NCI-H1436 treated with DMSO at 0.1 percent for 48 hours (cell line): ENCODE data around the gene SYT13.

Experiments used
- DNase-seq: peaks from one replicate; lab custom pipeline; 2025; lab: John Stamatoyannopoulos, UW

SYT13 gene

DNA sequence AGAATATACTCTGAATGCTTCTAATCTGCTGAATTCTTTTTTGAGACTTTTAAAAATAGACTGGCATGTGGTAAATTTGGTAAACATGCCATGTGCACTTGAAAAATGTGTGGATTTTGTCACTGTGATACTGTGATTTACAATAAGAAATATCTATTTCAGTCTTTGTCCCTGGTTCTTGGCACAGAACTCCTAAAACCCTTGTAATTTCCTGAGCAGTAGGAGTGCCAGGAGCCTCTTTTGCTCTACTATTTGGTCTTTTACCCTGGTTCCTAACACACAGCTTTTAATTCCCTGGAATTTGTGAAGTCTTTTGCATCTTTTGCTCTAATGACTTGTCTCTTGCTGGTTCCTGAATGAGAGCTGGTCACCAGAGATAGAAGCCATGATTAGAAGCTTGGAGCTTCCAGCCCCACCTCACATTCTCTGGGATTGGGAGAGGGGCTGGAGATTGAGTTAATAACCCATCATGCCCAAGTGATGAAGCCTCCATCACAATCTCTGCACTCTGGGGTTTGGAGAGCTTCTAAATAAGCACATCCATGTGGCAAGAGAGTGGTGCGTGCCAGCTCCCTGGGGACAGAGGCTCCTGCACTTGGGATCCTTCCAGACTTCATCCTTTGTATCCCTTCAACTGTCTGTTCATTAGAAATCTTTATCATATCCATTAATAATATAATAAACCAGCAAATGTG lies 27.2 kb upstream of the SYT13 start:
- DNase-seq, result no peak

DNA sequence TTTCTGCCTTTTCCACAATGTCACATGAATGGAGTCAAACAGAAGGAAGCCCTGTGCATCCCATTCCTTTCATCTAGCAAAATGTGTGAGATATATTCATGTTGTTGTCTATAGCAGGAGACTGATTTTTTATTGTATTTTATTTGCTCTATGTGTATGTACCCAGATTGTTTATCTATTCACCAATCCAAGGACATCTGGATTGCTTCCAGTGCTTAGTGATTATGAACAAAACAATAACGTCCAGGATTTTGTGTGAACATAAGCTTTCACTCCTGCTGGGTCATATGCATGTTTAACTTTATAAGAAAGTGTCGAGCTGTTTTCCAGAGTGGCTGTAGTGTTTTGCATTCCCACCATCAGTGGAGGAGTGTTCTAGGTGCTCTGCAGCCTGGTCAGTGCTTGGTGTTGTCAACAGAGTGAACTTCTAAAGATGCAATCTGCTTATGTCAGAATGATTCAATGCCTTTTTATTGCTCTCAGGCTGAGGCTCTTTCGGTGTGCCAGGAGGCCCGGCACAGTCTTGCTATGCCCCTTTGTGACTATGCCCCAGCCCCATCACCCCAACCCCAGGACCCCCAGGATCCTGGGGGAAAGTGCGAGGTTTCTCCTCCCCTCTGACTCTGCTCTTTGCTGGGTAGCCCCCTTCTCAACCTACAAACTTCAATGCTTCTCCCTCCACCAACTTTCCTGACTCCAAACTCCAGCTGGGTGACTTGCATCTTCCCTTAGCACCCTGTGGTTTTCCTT lies 19.9 kb upstream of the SYT13 start:
- no peak for DNase-seq

DNA sequence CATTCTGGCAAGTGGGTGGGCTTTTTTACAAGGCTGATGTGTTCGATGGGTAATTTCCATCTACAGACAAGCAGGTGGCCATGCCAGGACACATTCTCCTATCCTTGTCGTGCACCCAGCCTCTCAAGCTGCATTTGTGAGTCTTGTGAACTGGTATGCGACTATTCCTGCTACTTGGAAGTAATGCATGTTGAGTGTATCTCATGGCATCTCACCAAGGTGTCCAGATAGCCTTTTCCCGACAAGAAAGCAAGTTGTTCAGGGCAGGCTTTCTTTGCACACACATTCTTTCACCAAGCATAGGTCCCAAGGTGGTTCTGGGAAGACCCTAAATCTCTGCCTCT lies 18.8 kb upstream of the SYT13 start:
- no peak for DNase-seq

DNA sequence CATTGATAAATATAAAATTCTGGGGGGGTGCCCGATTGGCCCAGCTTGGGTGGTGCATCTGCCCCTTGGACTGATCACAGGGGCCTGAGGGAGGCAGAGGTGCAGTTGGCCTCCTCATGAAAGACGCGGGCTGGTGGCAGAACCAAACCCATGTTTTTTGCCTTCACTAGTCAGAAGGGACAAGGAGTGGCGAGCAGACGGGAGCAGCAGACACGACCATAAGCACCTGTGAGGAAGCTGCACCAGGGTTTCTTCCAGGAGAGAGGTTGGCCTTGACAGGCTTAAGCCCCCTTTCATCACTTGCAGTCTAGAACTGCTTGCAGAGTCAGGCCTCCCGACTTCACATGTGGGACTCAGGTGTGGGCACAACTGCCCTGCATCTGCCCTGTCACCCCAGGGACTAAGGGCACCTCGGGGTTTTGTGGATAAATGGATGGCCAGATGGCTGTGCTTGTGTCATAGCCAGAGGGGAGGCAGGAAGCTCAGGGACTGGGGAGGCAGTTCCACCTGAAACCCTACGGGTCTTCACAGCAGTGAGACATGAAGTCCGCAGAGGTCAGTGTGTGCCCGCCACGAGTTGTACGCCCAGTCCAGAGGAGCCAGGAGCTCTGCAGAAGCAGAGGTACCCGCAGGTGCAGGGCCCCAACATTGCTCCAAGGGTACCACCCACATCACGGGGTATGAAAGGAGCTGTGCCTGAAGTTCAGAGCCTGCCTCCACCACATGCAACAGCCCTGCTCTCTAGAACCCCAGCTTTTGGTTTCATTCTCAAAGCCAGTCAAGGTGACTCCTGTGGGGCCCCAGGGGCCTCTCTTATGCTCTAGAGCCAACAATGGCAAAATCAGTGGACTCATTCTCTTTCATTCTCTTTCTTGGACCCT lies 18.2 kb upstream of the SYT13 start:
- no peak for DNase-seq

DNA sequence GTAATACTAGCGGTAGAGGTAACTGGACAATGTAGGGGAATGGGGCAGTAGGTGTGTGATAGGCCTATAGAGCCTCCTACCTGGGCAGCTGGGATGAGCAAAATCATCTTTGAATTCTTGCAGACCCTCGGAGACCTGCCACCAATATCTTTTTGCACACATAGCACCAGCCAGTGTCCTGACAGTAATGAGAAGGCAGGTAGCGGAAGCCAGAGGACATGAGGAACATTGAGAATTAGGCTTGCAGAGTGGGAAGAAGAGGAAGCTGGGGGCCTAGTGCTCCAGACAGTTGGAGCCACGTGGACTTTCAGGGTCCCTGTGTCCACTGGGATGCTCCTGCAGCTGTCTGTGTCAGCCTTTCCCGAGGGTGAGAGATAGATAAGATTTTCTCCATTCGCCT lies 17.2 kb upstream of the SYT13 start:
- no peak for DNase-seq

DNA sequence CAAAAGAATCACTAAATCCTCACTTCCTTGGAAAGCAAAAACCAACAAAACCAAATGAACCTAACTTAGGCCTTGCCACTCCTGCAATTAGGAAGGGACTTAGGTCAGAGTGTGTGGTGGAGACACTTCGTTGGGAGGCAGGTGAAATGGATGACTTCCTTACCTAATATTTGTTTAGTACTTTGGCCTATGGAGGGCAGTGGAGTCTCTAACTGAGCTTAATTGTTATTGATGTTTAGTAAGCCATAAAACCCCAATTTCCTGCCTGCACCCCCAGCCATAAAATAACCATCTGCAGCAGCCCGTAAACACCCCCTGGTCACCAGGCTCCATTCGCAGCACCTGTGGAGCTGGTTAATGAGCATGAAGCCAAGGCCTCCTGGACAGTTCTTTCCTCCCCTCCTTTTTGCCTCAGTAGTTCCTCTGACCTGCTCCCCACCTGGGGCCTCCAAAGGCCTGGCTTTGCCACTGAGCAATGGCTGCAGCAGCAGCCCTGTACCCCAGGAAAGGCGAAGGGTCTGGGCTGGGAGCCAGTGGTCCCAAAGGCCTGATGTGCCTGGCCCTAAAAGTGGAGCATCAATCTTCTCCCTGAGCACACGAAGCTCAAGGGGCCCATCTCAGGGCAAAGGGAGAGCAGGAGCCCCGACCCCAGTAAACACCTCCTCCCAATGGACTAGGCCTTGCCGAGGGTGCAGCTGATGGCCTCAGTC lies 15.6 kb upstream of the SYT13 start:
- DNase-seq, result no peak

DNA sequence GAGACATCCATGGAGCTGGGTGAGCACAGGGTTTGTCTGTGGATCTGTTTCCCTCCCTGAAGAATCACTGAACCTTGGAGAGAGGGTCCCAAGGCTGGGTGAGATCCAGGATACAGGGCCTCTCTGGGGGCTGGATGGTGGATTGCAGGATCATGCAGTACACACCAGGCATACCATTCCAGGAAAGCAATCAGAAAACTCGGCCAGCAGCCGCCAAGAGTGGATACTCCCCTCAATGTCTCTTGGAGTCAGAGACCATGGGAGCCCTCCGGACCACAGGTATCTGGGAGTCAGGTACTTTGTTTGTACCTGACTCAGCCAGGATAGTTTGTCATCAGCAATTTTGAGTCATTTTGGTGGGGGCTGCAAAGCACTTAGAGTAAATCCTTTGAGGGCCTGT lies 14.6 kb upstream of the SYT13 start:
- no peak for DNase-seq

DNA sequence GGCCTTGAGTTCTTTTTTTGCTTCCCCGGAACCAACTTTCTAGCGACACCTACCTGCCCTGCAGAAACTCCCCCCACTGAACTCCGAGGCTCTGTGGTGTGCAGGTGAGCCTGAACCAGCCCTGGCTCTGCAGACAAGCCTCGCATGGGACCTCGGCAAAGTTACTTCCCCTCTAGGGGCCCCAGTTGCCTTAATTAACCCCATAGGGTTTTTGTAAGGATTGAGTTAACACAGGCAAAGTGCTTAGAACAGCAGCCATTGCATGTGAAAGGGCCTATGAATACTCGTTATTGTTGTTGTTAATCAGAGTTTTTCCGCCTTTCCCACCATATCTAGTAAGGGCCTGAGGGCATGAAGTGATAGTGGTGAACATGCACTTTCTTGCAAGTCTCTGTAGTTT lies 12.6 kb upstream of the SYT13 start:
- no peak for DNase-seq

DNA sequence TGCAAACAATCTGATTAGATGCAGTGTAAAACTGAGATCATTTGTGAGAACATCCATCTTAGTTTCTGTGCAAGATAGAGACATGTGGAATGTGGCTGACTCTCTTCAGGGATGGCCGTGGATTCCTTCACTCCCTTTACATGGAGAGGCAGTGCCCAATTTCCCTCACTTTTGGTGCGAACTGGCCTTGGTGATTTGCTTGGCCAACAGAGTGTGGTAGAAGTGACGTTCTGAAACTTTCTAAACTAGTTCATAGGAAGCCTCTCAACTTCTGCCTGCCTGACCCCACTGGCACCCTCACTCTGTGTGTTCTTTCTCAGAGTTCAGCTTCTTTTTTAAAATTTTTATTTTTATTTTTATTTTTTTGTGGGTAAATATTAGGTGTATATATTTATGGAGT lies 9.9 kb upstream of the SYT13 start:
- no peak for DNase-seq

DNA sequence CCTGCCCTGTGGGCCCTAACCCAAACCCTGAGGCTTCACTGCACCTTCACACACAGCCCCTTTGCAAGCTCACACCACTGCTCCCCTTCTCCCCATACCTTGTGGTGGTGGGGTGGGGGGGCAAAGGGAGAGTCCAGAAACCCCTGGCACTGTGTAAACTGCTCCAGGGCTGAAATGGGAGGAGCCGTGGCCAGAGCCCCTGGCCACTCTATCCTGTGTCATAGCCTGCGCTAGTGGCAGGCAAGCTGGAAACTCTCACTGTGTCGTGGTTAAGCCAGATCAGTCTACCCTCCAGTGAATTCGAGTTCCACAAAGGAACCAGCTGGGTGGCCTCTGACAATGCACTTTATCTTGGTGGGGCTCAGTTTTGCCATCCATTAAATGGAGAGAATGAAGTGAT lies 8.4 kb upstream of the SYT13 start:
- no peak for DNase-seq

DNA sequence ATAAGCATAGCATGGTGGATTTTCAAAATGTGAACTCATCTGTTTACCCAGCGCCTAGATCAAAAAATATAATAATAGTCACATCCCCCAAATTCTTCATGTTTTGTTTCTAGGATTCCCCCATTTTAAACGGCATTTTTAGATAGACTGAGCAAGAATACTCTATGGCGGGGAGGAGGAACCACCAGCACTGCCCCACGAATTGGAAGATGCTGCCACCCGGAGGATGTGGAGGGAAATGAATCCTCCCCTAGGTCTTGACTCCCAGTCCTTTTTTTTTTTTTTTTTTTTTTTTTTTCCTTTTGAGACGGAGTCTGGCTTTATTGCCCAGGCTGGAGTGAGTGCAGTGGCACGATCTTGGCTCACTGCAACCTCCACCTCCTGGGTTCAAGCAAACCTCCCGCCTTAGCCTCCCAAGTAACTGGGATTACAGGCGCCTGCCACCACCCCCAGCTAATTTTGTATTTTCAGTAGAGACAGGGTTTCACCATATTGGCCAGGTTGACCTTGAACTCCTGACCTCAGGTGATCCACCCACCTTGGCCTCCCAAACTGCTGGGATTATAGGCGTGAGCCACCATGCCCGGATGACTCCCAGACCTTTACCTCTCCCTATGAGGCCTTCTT lies 7.5 kb upstream of the SYT13 start:
- peak; percentile 23 for DNase-seq

DNA sequence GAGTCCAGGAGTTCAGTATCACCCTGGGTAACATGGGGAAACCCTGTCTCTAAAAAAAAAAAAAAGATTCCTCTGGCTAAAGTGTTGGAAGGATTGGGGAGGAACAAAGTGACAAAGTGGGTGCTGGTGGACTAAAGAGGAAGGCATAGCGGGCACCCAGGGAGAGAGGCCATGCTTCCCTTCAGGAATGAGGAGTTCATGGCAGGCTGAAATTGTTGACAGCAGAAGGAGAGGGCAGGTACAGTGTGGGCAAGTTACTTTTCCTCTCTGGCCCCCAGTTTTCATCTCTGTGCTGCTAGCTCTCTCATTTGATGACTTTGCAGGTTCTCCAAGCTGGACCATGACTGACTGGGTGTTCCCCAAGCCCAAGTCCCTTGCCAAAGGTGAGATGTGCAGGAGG lies 4.4 kb upstream of the SYT13 start:
- DNase-seq, result no peak

DNA sequence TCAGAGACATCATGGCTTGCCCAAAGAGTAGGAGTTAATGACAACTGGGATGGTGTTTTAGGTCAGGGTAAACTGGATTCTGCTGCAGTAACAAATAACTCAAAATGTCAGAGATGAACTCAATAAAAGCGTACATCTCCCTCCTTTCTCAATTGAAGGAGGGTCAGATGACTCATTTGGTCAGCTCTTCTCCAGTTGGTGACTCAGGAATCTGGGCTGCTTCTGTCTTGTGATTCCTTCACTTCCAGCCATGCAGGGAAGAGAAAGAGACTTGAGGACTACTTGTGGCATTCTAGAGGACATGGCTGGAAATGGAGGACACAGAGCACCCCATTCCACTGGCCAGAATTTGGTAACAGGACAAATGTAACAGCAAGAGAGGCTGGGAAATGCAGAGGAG lies 3.2 kb upstream of the SYT13 start:
- no peak for DNase-seq

DNA sequence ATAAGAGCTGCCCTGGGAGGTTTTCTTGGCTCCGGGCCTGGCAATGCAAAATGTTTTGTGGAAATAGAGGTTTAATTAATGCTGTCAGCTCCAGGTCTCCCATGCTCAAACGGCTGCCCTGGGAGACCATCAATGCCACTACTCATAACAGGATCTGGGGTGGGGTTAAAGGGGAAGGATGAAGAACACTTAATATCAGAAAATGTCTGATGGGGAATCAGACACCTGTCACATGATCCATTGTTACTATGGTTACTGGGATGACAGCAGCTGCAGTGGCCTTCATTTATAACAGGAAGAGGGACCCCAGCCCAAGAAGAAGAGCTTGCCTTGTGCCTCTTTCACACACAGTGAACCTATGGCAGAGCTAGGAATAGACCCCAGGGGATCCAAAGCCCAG lies 2.2 kb upstream of the SYT13 start:
- DNase-seq, result peak; percentile 5

DNA sequence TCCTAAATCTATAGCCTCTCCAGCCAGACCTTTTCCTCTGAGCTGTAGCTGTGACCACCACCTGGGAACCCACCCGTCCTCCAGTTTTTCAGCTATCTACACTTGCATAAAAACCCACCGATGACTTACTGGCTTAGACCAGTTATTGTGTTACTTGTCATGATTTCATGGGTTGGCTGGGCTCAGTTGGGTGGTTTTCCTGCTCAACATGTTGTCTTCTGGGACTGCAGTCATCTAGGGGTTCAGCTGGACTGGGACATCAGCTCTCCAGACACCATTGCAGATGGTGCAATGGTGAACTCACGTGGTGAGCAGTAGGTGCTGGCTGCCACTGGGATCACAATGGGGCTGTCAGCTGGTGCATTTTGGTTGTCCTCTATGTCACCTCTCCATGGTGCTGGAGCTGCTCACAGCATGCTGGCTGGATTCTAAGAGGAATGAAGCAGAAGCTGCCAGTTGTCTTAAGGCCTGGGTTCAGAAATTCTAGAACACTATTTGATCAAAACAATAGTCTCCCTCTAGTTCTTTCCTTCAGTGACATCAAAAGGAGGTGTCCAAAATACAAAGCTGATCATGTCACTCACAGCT lies 1.3 kb upstream of the SYT13 start:
- DNase-seq, result no peak

DNA sequence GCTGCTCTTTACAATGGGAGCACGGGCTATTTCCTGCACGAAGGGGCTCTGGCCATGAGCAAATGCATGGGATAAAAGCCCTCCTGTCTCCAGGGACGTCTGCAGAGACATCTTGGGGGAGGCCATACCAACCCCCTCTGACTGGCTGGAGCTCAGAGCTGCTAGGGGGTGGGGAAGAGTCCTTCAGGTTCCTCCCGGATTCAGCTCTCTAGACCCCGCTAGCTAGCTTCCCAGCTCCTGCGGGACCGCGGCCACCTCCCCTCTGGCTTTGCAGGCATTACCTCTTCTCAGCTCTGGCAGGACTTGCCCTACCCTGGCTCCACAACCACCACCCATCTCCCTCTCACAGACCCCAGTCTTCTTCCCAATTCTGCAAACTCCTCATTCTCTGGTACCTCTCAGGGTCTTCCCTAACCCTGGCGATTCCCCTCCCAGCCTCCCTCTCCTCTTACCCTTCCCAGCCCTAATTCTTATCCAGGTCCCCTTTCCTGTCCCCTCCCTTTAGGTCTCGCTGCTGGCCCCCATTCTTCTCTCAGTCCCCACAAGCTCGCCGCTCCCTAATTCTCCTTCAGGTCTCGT lies 802 bp downstream of the SYT13 start:
- DNase-seq, result no peak

DNA sequence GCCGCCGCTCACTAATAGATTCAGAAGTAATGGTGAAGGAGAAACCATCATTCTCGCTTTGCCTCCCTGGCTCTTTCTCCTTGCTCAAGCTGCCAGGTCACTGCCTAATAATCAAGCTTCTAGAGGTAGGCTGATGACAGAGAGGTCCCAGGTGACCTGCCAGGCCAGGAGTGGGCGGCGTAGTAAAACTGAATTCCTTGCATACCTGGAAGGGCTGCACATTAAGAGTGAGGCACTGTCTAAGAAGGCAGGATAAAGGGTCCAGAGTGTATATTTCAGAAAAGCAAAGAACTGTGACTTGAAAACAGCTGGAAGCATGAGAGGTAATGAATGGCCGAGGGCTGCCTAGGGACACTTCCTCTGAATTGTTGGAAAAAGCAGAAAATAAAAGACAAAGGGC lies 4.1 kb downstream of the SYT13 start:
- DNase-seq, result no peak

DNA sequence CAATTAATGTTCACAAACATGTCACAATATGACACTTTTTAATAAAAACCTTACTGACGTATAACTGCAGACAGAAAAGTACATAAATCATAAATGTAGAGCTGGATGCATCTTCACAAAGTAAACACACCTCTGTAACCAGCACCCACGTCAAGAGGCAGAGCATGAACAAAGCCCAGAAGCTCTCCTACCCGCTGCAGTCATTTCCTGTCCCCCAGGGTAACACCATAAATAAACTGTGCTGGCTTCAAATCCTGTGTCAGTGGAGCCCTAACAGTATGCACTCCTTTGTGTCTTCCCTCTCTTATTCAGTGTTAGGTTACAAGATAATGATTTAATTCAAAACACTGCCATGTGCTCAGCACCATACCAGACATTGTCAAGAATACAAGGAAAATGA lies 5.7 kb downstream of the SYT13 start:
- peak; percentile 43 for DNase-seq

DNA sequence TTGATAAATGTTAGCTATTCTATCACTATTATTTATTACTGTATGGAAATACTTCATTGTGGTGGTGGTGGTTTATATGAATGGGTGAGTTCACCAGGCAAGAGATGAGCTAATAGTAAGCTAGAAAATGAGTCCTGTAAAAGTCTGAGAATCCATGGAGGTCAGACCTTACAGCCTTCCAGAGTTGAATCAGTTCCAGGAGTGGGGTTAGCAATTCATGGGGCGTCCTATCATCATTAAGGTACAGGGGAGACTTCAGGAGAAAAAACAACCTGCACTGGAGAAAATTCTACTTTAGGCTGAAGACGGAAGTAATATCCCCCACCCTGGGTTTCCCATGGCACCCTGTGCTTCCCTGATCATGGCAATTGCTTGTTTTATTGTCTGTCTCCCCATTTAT lies 6.5 kb downstream of the SYT13 start:
- no peak for DNase-seq

DNA sequence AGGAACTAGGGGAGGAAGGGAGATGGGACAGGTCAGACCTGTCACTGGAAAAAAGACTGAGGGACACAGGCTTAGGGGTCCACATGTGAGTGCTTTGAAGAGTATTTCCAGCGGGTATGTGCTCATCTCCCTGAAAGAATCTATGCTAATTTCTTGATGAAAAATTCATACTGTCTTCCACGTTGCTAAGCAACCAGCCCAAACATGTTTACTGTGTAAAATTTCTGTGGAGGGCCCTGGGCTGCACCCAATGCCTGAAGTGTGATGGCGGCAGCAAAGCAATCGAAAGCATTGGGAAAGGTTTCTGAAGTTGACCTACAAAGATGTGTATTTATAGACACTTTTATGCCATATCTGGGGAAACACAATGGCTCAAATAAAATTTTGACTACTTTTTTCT lies 7.4 kb downstream of the SYT13 start:
- DNase-seq, result no peak

DNA sequence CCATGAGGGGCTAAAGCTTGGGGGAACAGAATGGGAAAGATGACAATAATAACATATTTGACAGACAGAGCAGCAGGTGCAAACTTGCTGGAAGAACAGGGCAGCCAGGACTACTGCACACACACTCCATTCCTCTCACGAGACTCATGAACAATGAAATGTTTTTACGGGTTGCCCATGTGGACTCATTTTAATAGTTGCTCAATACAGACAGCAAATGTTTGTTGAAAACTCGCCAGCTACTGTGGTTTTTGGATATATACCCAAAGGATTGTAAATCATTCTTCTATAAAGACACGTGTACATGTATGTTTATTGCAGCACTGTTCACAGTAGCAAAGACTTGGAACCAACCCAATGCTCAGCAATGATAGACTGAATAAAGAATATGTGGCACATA lies 10.3 kb downstream of the SYT13 start:
- DNase-seq, result no peak
